ENCODE data around the gene LPAR1. TPM values are rescaled to one million over a fixed set of nuclear protein-coding genes. Genes with fewer than 3 reads are reported as not detected.

LPAR1 gene
- total RNA-seq, 2 donors from 2014 or later, result 5.0 to 5.9 TPM

GRCh38 chr9:110856772-110857171 lies 181.5 kb downstream of the LPAR1 start:
- H3K9ac ChIP-seq (ENCODE audit: extremely low read depth, low read length, poor library complexity, severe bottlenecking), result no peak overlapping the region
- H3K9me3 ChIP-seq (ENCODE audit: control insufficient read depth, low read length), result peaks cover 33% of the 10 kb centered on the region
- H3K9me3 Mint-ChIP-seq, result peaks cover 33% of the 10 kb centered on the region
- no peaks in the 10 kb centered on the region for H3K36me3 Mint-ChIP-seq (ENCODE audit: low read depth)
- H3K4me3 ChIP-seq (ENCODE audit: low read length), result no peak overlapping the region
- no peaks in the 10 kb centered on the region for H3K36me3 ChIP-seq (ENCODE audit: control insufficient read depth, insufficient read depth, low read length)
- no peaks in the 10 kb centered on the region for H3K27me3 ChIP-seq (ENCODE audit: control insufficient read depth, insufficient read depth, low read length, poor library complexity, severe bottlenecking)
- no peaks in the 10 kb centered on the region for H3K4me1 ChIP-seq (ENCODE audit: control insufficient read depth, insufficient read depth, low read length)
- no peak overlapping the region for H3K27ac Mint-ChIP-seq
- H3K27me3 Mint-ChIP-seq (ENCODE audit: insufficient read depth), result no peaks in the 10 kb centered on the region
- no peak for DNase-seq
- no peak overlapping the region for H3K27ac ChIP-seq (ENCODE audit: low read depth, low read length)
- TF ChIP-seq CTCF (conservative IDR thresholded peaks at IDR 0.05), result no peak
- H3K4me1 Mint-ChIP-seq, result no peaks in the 10 kb centered on the region
- H3K4me3 Mint-ChIP-seq, result no peak overlapping the region
- 83 to 91% methylated on average over 3 of the region's 3 CpGs for WGBS, 2 experiments (ENCODE audit: insufficient coverage in 1 of 2, insufficient read length in 1 of 2)

- no peaks in the 10 kb centered on the region for H3K36me3 ChIP-seq (ENCODE audit: control insufficient read depth, insufficient read depth, low read length)
- TF ChIP-seq CTCF (conservative IDR thresholded peaks at IDR 0.05), result no peak
- Mint-ChIP-seq H3K4me3 (no peak overlapping the region), H3K4me1 (no peaks in the 10 kb centered on the region), H3K27me3 (ENCODE audit: insufficient read depth) (no peaks in the 10 kb centered on the region), H3K36me3 (ENCODE audit: low read depth) (no peaks in the 10 kb centered on the region), H3K27ac (no peak overlapping the region), H3K9me3 (peaks cover 6% of the 10 kb centered on the region)
- peaks cover 10% of the 10 kb centered on the region for H3K9me3 ChIP-seq (ENCODE audit: control insufficient read depth, low read length)
- 64% methylated on average over 4 of the region's 6 CpGs; no CpG with 5 or more reads in 1 of the 2 experiments for WGBS, 2 experiments (ENCODE audit: insufficient coverage in 1 of 2, insufficient read length in 1 of 2)
- H3K4me3 ChIP-seq (ENCODE audit: low read length), result no peak overlapping the region
- H3K27me3 ChIP-seq (ENCODE audit: control insufficient read depth, insufficient read depth, low read length, poor library complexity, severe bottlenecking), result no peaks in the 10 kb centered on the region
- no peak overlapping the region for H3K27ac ChIP-seq (ENCODE audit: low read depth, low read length)
- H3K9ac ChIP-seq (ENCODE audit: extremely low read depth, low read length, poor library complexity, severe bottlenecking), result no peak overlapping the region
- no peak for DNase-seq
- no peaks in the 10 kb centered on the region for H3K4me1 ChIP-seq (ENCODE audit: control insufficient read depth, insufficient read depth, low read length)
These were observed 187.7 kb downstream of the LPAR1 start for GRCh38 chr9:110850401-110851135.

- H3K9me3 ChIP-seq (ENCODE audit: control insufficient read depth, low read length), result no peaks in the 10 kb centered on the region
- no peaks in the 10 kb centered on the region for H3K4me1 ChIP-seq (ENCODE audit: control insufficient read depth, insufficient read depth, low read length)
- H3K36me3 ChIP-seq (ENCODE audit: control insufficient read depth, insufficient read depth, low read length), result no peaks in the 10 kb centered on the region
- no peak overlapping the region for H3K9ac ChIP-seq (ENCODE audit: extremely low read depth, low read length, poor library complexity, severe bottlenecking)
- peaks cover 5% of the 10 kb centered on the region for H3K4me1 Mint-ChIP-seq
- no peak for DNase-seq
- H3K9me3 Mint-ChIP-seq, result peaks cover 5% of the 10 kb centered on the region
- WGBS, 2 experiments (ENCODE audit: insufficient coverage in 1 of 2, insufficient read length in 1 of 2), result 94% methylated on average over 2 of the region's 3 CpGs; no CpG with 5 or more reads in 1 of the 2 experiments
- no peaks in the 10 kb centered on the region for H3K27me3 Mint-ChIP-seq (ENCODE audit: insufficient read depth)
- no peak overlapping the region for H3K4me3 ChIP-seq (ENCODE audit: low read length)
- no peaks in the 10 kb centered on the region for H3K36me3 Mint-ChIP-seq (ENCODE audit: low read depth)
- TF ChIP-seq CTCF (conservative IDR thresholded peaks at IDR 0.05), result no peak
- no peak overlapping the region for H3K27ac Mint-ChIP-seq
- H3K27ac ChIP-seq (ENCODE audit: low read depth, low read length), result no peak overlapping the region
- no peak overlapping the region for H3K4me3 Mint-ChIP-seq
- no peaks in the 10 kb centered on the region for H3K27me3 ChIP-seq (ENCODE audit: control insufficient read depth, insufficient read depth, low read length, poor library complexity, severe bottlenecking)
These were observed 190.6 kb downstream of the LPAR1 start for GRCh38 chr9:110847671-110848070.

All from endodermal cell (in vitro differentiated cells).